SIG-M5 (cell line): Measurements from ENCODE around the gene SLC12A3.
"Not testable (repeated sequence)": the region's sequence is repeated elsewhere in the genome, so short reads cannot be mapped to it uniquely, and the experiment has no call there.

Experiments used
- DNase-seq: peaks from one replicate; lab custom pipeline; 2025; lab: John Stamatoyannopoulos, UW

The SLC12A3 gene

DNA sequence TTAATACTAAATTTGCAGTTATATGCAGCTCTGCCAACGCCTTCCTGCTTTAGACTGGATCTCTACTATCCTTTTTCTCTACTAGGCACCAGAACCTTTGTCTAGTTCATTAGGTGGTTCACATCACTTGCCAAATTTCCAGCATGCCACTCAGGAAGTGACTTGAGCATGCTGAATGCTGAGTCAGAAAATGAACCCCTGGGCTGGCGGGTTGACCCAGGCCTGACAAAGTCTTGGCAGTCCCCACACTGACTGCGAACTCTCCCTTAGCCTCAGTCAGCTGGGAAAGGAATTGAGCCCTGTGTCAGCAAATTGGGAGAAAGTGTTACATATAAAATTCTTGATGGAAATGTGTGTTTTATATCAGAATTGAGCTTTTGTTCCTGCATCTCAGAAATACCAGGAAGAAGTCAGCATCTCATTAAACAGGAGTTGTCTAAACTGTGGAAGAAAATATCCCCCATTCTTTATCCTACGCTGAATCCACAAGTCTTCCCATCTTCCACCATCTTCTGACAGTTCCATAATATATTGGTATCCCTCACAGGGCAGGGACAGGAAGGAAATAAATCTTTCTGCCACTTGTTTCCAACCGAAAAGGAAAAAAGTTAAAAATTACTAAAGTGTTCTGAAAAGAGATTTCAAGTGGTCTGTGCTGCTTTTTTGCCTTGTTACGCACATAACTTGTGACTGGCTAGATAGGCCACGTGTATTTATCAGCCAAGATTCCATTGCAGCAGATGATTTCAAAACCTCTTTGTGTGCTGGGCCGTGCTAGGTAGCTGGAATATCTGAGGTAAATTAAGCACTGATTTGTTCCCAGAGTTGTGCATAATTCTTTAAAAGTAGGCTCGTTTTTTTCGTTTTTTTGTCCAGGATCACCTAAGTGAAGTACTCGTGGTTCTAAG is 16.7 kb upstream of the SLC12A3 start:
- DNase-seq: no peak

DNA sequence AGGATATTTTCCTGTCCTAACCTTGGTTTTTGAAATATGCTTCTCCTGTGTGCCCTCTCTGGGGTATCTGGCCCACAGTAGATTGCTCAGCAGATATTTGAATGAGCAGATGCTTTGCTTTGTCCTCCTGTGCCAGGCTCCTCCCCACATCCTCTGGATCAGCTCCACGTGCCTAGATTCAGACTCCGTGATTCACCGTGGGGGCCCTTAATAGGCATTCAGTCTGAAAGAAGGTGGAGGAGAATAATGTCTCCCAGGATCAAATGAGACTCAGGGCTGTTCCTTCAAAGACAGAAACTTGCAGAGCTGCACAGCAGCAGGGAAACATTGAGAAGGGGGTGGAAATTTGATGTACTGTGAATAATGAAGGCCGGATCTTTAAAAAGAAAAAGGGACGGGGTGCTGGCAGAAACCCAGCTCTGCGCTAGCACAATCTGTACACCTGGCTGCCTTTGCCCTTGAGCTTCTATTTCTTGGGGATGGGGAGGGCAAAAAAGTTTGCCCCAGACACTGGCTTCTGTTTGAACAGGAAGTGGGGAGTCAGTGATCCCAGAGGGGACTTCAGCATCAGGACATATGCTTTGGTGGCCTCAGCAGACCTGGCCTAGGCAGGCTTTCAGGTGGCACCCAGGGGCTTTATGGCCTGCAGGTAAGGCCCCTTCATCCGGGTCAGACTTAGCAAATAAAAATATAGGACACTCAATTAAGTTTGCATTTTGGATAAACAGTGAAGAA is 15.9 kb upstream of the SLC12A3 start:
- no peak for DNase-seq

DNA sequence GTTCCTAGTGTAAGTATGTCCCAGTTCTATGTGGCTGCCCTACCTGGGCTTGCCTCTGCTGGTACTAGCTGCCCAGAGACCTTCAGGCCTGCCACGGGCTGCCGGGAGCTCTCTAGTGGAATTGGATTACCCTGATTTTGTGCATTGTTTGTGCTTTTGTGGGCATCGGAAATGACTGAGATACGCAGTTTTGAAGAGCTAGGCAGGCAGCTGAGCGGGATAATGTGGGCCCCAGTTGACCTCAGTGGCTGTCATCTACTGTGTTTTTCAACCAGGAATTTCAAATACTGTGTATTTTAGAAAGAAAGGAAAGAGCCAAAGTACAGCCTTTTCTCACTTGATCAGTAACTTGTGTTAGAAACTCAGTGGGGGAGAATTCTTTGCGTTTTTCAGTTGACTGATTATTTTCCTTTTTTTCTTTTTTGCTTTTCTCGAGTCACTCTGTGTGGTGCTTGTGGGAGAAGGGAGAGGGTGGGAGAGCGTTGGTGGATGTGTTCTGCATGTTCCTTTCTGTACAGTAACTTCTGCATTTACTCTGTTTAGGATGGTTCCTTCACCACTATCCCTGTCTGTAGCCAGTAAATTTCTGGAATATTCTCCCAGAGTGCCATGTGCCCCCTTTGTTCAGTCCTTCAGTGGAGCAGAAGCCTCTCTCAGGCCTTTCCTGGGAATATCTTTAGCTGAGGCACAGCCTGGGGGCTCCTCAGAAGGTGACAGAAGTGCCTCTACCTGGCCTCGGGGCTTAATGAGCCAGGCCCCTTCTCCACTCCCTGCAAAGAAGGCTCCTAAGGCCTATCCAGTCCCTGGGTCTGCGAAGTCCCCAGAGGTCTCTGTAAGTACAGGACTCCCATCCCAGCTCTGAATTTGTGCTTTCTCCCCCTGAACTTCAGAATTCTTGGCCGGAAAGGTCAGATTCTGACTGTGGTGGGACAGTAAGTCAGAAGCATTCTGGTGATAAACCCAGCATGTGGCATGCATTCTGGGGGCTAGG is 15.0 kb upstream of the SLC12A3 start:
- DNase-seq: no peak

DNA sequence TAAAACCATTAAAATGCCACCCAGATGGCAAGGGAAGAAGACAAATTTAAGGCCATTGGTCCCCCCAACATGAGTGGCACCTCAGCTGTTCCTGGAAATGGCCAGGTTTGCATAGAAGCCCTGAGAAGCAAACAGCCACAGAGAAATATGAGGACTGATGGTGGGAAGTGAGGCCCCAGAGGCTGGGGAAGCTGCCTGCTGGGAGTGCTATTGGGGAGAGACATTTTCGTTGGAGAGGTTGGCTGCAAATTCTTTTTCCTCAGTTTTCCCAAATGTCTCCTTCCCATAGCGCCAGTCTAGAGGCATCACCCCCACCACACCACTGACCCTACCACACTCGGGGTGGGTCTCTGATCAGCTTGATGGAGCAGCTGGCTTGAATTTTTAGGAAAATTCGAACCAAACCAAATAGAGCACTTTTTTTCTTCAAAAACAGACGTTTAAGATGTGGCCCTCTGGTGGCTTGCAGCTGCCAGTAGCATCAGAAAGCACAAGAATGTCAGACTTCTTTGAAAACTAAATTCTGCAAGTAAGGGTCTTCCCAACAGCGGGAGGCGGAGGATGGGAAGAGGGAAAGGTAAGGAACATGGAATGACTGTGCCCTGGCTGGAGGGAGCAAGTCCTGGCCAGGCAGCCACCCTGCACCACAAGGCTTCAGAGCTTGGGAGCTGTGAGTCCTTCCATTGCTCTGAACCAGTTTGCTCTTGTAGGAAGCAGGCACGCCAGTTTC is 13.2 kb upstream of the SLC12A3 start:
- DNase-seq: no peak

DNA sequence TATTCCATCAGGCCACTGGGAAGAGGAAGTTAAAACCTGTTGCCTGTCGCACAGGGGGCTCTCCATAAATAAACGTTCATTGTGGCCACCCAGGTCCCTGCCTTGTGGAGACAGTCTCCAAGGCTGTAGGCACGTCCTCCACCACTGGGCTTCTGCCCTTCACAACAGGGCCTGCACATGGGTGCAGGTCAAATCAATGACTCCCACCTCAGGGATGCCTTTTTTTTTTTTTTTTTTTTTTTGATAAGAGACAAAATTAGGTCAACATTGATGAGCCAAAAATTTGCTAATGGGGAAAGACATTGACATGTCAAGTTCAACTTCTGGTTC is 12.6 kb upstream of the SLC12A3 start:
- no peak for DNase-seq

DNA sequence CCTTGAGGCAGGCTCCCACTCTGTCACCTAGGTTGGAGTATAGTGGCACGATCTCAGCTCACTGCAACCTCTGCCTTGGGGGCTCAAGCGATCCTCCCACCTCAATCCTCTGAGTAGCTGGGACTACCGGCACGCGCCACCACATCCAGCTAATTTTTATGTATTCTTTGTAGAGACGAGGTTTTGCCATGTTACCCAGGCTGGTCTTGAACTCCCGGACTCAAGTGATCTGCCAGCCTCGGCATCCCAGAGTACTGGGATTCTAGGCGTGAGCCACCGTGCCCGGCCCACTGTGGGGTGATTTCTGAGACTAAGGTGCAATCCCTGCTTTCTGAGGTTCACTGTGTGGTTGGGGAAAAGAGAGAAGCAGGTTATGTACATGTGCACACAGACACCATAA is 12.0 kb upstream of the SLC12A3 start:
- DNase-seq: no peak

DNA sequence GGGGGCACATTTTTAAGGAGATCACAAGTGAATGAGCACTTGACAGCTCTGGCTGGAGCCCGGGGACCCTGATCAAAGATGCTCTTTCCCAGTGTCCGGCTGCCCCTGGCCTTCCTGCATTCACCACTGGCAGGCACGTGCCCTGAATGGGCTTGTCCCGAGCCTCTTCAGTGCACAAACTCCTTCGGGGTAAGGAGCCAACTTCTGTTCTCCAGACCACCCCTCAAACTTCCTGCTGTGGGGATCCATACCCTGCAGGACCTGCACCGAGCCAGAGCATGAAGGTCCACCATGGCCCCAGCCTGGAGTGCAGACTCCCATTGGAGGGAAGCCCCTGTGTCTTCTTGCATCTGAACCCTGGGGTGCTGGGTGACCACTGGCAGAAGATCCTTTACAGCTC is 9.8 kb upstream of the SLC12A3 start:
- DNase-seq: no peak

DNA sequence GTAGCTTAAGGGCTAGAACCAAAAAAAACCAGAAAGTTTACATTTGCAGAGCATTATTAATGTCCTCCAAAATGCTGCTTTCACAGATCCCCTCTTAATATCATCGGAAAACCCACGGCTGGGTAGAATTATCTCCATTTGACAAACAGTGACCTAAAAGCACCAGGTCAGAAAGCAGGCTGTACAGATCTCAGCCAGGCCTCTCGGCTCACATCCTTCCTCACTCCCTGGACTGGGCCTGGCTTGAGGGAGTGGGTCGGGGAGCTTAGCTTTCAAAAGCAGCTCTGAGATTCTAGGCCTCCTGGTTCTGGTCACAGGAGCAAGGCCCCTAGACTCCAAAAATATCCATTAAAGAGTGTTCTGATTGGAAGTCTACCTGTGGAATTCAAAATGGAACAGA is 9.1 kb upstream of the SLC12A3 start:
- no peak for DNase-seq

DNA sequence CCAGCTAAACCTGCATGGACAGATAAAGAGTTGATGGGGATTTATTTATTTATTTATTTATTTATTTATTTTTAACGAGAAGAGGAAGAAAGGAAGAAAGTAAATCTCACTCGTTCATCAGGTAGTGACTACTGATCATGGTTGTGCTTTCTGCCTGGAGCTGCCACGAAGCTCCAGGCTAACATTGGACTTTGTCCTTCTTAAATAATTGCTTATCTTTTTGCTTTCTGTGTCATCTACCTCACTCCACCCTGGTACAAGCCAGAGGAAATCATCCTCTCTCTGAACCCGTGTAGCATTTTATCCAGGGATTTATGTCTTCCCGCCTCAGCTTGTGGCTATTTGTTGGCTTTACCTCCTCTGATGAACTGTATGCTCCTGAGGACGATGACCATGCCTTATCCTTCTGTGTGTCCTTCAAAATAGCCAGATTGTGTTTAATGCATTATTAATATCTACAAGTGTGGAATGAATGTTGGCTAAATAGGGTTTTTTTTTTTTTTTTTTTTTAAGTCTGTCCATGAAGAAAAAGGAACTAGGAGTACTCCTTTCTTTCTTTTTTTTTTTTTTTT is 8.0 kb upstream of the SLC12A3 start:
- DNase-seq: no peak

DNA sequence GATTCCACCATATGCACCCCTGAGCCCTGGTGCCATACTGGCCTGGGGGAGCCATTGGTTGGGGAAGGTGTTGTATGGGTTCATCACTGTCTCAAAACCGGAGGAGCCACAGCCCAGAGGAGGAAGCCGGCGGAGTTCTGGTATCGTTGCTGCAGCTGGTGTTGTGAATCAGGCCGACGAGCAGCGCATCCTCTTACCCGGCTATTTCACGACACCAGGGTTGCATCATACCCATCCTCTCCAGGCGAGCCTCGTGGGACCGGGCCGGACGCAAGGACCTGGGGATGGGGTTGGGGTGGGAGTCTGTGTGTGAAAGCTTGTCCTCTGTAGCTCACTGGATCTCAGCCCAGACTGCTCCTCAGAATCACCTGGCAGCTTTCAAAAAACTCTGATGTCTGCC is 6.6 kb upstream of the SLC12A3 start:
- no peak for DNase-seq

DNA sequence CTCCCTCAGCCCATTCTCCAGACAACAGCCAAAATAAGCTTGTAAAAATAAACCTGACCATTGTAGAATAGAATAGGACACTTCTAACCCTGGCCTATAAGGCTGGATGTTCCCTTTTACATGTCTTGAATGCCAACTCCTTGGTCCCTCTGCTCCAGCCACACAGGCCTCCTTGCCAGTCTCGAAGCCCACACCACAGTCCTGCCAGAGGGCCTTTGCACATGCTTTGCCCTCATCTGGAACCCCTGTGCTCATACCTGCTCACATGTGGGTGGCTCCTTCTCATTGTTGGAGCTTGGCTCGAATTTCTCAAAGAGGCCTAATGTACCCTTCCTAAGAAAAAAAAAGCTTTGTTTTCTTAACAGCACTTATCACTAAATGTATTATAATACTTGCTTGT is 5.4 kb upstream of the SLC12A3 start:
- DNase-seq: no peak

DNA sequence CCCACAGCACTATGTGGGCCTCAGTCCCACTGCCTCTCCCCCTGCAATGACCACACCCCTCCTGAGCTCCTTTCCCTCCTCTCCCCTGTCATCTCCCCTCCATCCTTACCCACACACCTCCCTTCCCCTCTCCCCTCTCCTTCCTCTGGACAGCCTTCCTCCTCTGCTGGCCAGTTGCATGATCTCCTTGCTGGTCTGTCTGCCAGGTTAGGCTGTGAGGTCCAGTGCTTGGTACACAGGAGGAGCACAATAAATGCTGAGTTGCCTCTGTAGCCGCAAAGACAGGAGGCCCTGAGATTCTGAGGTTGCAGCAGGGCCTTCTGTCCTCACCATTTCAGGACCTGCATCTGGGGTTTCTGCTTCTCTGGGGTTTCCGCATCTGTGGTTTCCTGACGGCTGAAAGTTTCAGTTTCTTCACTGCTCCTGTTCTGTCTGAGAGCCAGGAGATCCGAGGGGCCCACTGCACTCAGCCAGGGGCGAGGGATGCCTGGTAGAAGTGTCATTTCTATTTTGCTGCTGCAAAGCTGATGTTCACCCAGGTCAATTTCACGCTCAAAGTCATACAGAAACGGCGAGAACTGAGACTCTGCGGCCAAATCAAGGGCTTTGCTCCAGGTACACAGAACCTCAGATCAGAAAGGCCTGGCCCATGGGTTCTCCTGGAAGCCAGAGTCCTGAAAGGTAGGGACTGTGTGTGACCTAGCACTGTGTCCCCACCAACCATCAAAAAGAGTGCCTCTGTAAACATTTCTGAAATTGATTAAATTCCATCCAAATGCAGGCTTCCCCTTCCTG is 4.6 kb upstream of the SLC12A3 start:
- no peak for DNase-seq

DNA sequence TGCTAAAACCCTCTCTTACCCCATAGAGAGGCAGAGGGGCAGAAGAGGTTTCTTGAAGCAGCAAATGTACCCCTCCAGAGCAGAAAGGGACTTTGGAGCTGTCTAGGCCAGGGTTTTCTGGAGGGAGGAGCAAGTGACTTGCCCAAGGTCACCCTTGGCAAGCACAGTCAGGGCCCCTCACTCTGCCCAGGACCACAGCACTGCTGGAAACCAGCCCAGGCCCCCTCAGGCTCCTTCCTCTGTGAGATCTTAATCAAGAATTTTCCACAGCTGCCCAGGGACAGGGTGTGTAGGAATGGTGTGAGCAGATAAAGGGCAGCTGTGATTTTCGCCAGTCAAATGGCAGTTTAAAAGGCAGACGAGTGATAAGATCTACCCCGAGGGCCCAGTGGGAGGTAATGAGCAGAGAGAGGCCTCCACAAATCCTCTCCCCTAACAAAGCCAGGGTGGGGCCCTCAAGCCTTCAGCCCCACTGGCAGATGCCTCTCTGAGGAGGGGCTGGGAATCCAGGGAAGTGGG is 3.9 kb upstream of the SLC12A3 start:
- DNase-seq: no peak

DNA sequence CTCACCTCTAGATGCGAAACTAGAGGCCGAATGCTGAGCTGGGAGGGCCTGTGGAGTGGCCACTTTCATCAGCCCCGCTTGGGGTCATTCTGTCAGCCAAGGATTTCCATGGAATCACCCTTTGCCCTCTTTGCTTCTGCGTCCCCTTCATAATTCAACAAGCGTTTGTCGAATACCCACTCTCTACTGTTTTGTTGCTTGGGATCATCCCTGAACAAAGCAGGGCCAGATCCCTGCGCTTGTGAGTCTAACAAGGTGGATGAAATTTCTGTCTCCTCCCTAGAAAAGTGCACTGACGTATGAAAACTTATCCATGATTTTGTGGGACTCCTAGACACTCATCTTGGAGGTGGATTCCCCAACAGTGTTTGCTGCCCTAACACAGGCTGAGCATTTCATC is 3.3 kb upstream of the SLC12A3 start:
- no peak for DNase-seq

DNA sequence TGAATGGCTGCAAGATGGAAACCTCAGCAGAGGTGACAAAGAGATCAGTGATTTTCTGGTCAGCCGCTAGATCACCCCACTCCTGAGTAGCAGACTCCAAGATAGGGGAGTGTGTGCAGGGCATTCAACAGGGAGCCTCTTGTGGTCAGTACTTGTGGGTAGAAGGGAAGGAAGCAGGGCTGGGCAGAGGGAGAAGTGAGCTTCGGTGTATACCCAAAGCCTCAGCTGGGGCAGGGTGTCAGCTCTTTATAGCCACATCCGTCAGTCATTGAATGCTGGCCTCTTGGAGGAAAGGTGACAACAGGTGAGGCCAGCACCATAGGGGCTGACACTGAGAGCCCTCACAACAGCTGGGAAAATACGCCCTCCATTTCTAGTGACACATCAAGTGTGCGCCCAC is 2.2 kb upstream of the SLC12A3 start:
- DNase-seq: no peak

DNA sequence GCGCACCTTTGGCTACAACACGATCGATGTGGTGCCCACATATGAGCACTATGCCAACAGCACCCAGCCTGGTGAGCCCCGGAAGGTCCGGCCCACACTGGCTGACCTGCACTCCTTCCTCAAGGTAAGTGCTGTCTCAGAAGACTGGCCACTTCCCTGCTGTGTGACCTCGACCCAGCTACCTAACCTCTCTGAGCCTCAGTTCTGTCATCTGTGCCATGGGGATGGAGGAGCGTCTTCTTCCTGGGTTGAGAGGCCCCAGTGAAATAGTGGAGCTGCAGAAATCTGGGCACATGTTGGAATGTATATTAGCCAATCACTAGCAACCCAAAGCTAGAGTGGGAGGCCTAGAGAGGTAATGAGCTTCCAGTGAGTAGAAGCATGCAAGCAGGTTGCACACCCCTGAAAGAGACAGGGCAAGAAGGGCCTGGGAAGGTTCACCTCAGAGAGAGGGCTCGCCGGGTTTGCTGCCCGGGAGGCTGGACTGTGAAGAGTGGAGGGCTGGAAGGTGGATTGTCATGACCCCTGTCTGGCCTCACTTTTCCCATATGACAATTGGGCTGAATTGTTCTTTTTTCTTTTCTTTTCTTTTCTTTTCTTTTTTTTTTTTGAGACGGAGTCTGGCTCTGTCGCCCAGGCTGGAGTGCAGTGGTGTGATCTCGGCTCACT is 521 bp downstream of the SLC12A3 start:
- no peak for DNase-seq

DNA sequence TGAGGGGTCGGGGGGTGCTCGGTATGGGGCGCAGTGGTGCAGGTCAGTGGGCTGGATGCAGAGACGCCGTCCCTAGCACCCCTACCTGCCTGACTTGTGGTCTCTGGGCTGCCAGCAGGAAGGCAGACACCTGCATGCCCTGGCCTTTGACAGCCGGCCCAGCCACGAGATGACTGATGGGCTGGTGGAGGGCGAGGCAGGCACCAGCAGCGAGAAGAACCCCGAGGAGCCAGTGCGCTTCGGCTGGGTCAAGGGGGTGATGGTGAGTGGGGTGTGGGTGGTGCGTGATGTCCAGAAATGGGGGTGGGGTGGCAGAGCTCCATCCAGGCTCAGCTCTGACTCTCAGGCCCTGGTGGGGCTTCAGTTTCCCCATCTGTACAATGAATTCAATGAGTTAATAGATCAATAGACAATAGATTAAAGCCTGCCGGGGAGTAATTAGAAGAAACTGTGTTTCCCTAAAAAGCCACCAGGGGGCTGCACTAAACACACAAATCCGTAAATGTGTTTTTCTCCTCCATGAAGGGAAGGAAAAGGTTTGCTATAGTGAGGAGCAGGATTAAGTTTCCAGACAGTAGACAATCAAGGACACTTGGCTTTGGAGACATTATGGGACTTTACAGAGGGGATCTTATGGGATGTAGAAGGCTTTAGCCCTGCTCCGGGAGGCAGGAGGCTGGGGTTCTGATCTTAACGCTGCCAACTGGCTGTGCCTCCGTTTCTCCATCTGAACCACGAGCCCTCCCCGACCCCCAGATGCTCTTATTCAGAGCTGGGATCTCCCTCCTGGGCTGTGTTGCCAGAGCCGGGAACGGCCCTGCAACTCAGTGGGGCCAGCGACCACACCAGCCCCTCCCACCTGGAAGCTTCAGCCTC is 2.2 kb downstream of the SLC12A3 start:
- no peak for DNase-seq

DNA sequence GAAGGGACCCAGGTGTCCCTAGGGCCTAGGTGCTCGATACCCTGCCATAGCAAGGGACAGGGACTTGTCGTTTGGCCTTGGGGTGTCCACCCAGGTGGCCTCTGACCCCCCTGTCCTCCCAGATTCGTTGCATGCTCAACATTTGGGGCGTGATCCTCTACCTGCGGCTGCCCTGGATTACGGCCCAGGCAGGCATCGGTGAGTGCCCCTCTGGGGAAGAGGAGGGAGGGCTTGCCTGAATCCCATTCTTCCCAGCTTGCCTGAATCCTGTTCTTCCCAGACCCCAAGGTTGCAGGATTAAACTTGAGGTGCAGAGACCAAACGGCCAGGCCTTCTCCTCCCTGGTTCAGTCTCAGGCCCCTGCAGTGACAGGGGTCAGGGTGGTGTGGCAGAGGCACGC is 3.2 kb downstream of the SLC12A3 start:
- no peak for DNase-seq

DNA sequence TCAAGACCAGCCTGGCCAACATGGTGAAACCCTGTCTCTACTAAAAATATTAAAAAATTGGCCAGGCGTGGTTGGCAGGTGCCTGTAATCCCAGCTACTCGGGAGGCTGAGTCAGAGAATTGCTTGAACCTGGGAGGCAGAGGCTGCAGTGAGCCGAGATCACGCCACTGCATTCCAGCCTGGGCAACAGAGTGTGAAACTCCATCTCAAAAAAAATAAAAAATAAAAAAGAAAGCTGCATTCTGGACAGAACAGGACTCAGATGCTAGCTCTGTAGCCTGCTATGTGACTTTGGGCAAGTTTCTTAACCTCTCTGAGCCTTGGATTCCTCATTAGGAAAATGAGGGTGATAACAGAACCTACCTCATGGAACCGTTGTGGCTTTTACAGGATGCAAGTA is 3.8 kb downstream of the SLC12A3 start:
- not testable (repeated sequence) for DNase-seq
